Measurements from ENCODE around the gene MYPOP. TPM values are rescaled to one million over a fixed set of nuclear protein-coding genes. Genes with fewer than 3 reads are reported as not detected.

The MYPOP gene
- total and polyA plus RNA-seq, 9 of the 15 experiments (the other 6 are each of a cell fraction or from before 2014, with no cell fraction given) = 0.32 to 7.6 (median 1.6) TPM

- no peak for TF ChIP-seq TAL1 (IDR thresholded peaks at IDR 0.05)
- no peak for TF ChIP-seq ZNF224 (CRISPR knock-in tag; IDR thresholded peaks at IDR 0.05)
- no peak for TF ChIP-seq HMBOX1 (IDR thresholded peaks at IDR 0.05)
- peak; percentile 55 for TF ChIP-seq BCOR (IDR thresholded peaks at IDR 0.05)
- no peak for TF ChIP-seq HES1 (IDR thresholded peaks at IDR 0.05; ENCODE audit: low read depth)
- TF ChIP-seq ELF1 (tag; IDR thresholded peaks at IDR 0.05) = peak; percentile 94
- no peak for TF ChIP-seq ZC3H4 (CRISPR knock-in tag; IDR thresholded peaks at IDR 0.05; ENCODE audit: borderline replicate concordance)
- no peak for TF ChIP-seq ZNF583 (CRISPR knock-in tag; IDR thresholded peaks at IDR 0.05)
- TF ChIP-seq ZNF551 (CRISPR knock-in tag; IDR thresholded peaks at IDR 0.05) = no peak
- TF ChIP-seq CREB3 (tag; conservative IDR thresholded peaks at IDR 0.05; ENCODE audit: low read depth) = no peak
- TF ChIP-seq HDAC6 (IDR thresholded peaks at IDR 0.05; ENCODE audit: low read depth, low read length) = no peak
- no peak for TF ChIP-seq SMAD1 (IDR thresholded peaks at IDR 0.05; ENCODE audit: low read depth, low read length, partially characterized antibody)
- TF ChIP-seq MYBL2 (IDR thresholded peaks at IDR 0.05; ENCODE audit: low read depth) = no peak
- TF ChIP-seq MYBL2 (CRISPR knock-in tag; IDR thresholded peaks at IDR 0.05; ENCODE audit: borderline replicate concordance) = no peak
- no peak for TF ChIP-seq NFYB (IDR thresholded peaks at IDR 0.05; ENCODE audit: extremely low read depth, insufficient read length)
- TF ChIP-seq SMAD2 (IDR thresholded peaks at IDR 0.05; ENCODE audit: low read depth, low read length) = no peak
- TF ChIP-seq CBFA2T2 (conservative IDR thresholded peaks at IDR 0.05) = no peak
- no peak for TF ChIP-seq NR2F6 (CRISPR knock-in tag; IDR thresholded peaks at IDR 0.05)
- peak; percentile 84 for TF ChIP-seq NKRF (IDR thresholded peaks at IDR 0.05; ENCODE audit: borderline replicate concordance)
- TF ChIP-seq AFF4 (CRISPR knock-in tag; IDR thresholded peaks at IDR 0.05) = no peak
- no peak for TF ChIP-seq KAT8 (IDR thresholded peaks at IDR 0.05; ENCODE audit: low read depth)
Measured at GRCh38 chr19:45862564-45863334, 39.7 kb downstream of the MYPOP start, which contains the start of gene SYMPK (continued).
